ENCODE results near the gene PDGFB. TPM values are rescaled to one million over a fixed set of nuclear protein-coding genes. Genes with fewer than 3 reads are reported as not detected.

PDGFB gene
- total and polyA plus RNA-seq, 9 donors: 3.9 to 10.7 (median 5.5) TPM

DNA sequence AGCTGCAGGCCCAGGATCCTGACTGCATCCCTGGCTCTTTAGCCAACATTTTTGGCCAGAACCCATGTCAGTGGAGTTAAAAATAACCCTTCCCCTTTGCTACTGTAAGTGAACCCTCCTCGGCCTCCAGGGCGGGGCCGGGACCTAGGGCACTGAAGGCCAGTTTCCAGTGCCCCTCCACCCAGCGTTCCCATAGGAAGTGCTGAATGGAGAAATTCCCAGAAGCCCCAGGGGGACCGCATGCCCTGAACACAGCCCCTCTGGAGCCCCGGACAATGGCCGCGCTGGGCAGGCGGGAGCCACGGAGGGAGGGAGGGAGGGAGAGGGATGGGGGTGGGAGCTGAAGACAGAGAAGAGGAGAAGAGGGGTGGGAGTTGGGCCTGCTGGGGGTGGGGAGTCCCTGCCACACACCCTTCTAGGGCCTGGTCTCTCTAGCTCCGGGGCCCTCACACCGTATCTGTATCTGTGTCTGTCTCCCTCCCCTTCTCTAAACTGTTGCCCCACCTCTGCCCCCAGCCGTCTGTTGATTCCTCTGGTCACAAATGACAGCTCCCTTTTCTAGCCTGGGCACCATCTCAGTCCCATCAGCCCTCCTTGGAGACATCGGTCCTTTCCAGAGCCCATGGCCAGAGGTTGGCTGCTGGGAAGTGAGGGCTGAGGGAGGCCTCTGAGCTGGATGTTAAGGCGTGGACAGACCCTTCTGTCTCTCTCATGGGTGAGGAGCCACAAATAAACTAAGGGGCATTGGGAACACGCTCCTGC is 10.9 kb downstream of the PDGFB start:
- Histone ChIP-seq H3K36me3 (no peaks in the 10 kb centered on the region), H3K9me3 (no peaks in the 10 kb centered on the region), H3K27ac (no peak overlapping the region), H3K4me3 (no peak overlapping the region), H3K4me1 (ENCODE audit: insufficient read depth) (peaks cover 11% of the 10 kb centered on the region), H3K27me3 (no peaks in the 10 kb centered on the region)
- 72 to 75% (median 75%) methylated on average over 16 of the region's 16 CpGs for WGBS, 3 donors
- intact Hi-C loops (cut with DNase I): no loop called here
- TF ChIP-seq EP300 (IDR thresholded peaks at IDR 0.05) (no peak), CTCF (IDR thresholded peaks at IDR 0.05) (no peak), POLR2A (IDR thresholded peaks at IDR 0.05) (no peak)
- no peak for DNase-seq

- H3K4me1 ChIP-seq (ENCODE audit: insufficient read depth): peaks cover 11% of the 10 kb centered on the region
- no peaks in the 10 kb centered on the region for H3K36me3 ChIP-seq
- H3K27ac ChIP-seq: no peak overlapping the region
- TF ChIP-seq POLR2A (IDR thresholded peaks at IDR 0.05): no peak
- TF ChIP-seq CTCF (IDR thresholded peaks at IDR 0.05): no peak
- no peak for TF ChIP-seq EP300 (IDR thresholded peaks at IDR 0.05)
- intact Hi-C loops (cut with DNase I): no loop called here
- no peaks in the 10 kb centered on the region for H3K9me3 ChIP-seq
- WGBS, 3 donors: 71 to 82% (median 78%) methylated on average over 25 of the region's 25 CpGs
- DNase-seq: no peak
- no peak overlapping the region for H3K4me3 ChIP-seq
- no peaks in the 10 kb centered on the region for H3K27me3 ChIP-seq
These were observed 11.7 kb downstream of the PDGFB start for GRCh38 chr22:39232806-39233709.

DNA sequence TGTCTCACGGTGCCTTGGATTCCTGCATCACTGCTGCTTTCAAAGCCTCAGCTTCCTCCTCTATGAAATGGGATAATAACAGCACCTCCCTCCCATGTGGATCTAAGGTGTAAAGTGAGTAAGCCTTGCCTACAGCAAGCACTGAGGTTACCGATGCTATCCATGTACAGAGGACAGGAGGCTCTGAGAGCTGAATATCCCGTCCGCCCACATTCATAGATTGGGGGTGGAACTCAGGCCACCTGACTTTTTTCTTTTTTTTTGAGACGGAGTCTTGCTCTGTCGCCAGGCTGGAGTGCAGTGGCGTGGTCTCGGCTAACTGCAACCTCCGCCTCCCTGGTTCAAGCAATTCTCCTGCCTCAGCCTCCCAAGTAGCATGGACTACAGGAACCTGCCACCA is 12.5 kb downstream of the PDGFB start:
- Histone ChIP-seq H3K4me3 (no peak overlapping the region), H3K4me1 (ENCODE audit: insufficient read depth) (peaks cover 11% of the 10 kb centered on the region), H3K27me3 (no peaks in the 10 kb centered on the region), H3K9me3 (no peaks in the 10 kb centered on the region), H3K36me3 (no peaks in the 10 kb centered on the region), H3K27ac (no peak overlapping the region)
- no peak for DNase-seq
- WGBS, 3 donors: 95 to 96% (median 95%) methylated on average over 9 of the region's 9 CpGs
- intact Hi-C loops (cut with DNase I): no loop called here
- TF ChIP-seq POLR2A (IDR thresholded peaks at IDR 0.05) (no peak), CTCF (IDR thresholded peaks at IDR 0.05) (no peak), EP300 (IDR thresholded peaks at IDR 0.05) (no peak)

DNA sequence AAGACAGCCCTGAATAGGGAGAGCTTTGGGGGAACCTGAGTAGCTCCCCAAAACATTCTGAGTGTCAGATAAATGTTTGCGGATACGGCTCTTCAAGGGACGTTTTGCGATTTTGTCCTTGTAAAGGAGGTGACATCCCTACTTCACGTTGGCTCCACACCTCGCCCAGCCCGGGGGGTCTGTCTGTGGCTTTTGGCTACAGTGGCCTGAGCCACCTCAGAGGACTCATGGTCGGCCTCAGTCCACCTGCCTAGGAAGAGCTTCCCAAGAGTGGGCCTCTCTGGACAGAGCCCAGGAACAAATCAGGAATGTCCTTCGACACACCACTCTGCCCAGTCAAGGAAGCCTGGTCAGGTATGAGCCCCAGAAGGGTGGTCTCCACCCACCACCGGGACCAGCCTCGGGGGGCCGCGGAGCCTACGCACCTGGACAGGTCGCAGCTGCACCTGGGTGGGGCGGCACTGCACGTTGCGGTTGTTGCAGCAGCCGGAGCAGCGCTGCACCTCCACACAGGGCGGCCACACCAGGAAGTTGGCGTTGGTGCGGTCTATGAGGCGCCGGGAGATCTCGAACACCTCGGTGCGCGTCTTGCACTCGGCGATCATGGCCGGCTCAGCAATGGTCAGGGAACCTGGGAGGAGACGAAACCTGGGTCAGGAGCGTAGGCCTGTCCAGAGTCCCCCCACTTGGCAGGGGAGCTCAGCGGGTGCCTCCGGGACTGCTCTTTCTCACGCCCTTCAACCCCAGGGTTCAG is 13.4 kb downstream of the PDGFB start:
- no peak for TF ChIP-seq POLR2A (IDR thresholded peaks at IDR 0.05)
- no peak for TF ChIP-seq CTCF (IDR thresholded peaks at IDR 0.05)
- no peak for TF ChIP-seq EP300 (IDR thresholded peaks at IDR 0.05)
- WGBS, 3 donors: 93 to 94% (median 93%) methylated on average over 27 to 37 of the region's 37 CpGs
- no peaks in the 10 kb centered on the region for H3K36me3 ChIP-seq
- H3K4me1 ChIP-seq (ENCODE audit: insufficient read depth): peaks cover 11% of the 10 kb centered on the region
- H3K4me3 ChIP-seq: no peak overlapping the region
- H3K27me3 ChIP-seq: no peaks in the 10 kb centered on the region
- H3K27ac ChIP-seq: no peak overlapping the region
- no peaks in the 10 kb centered on the region for H3K9me3 ChIP-seq
- no peak for DNase-seq
- intact Hi-C loops (cut with DNase I): no loop called here

Data from ovary (tissue), 9 donors.